ENCODE measurements around the gene PRPSAP2.

The PRPSAP2 gene

DNA sequence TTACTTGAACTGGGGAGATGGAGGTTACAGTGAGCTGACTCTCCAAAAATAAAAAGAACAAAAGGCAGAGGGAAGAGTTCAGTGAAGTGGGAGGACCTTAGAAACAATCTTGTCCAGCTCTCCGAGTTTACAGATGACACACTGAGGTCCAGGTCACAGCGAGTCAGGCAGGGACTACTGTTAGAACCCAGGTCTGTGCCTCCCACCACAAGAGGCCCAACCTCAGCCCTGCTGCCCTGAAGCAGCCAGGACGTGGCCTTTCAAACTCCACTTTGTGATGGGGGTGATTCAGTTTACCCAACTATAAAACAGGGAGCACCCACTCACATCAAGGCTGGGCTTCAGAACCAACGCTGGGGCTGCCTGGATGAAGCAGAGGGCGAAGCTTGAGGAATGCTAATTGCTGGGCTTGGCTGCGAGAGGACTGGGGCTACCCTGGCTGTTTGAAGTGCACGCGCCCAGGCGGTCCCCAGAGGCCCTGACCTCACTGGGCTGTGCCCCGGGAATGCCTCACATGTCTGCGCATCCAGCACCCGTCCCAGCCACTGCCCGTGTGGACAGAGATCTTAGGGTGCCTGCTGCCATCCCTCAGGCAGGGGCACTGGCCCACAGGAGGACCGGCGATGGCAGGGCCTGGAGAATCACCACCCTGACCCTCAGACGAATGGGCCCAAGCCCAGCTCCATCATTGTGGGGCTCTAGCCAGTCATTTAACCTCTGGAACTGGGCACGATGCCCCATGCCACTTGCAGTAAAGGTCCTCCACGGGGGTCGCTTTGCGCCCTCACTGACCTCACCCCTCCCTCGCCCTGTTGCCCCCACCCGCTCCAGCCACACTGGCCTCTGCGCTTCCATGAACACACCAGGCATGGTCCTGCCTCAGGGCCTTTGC is 105.4 kb downstream of the PRPSAP2 start:
- no peak for DNase-seq

GRCh38 chr17:18964018-18964351 is 106.1 kb downstream of the PRPSAP2 start:
- no peak for DNase-seq

GRCh38 chr17:18964550-18964949 is 106.6 kb downstream of the PRPSAP2 start:
- DNase-seq, result no peak

DNA sequence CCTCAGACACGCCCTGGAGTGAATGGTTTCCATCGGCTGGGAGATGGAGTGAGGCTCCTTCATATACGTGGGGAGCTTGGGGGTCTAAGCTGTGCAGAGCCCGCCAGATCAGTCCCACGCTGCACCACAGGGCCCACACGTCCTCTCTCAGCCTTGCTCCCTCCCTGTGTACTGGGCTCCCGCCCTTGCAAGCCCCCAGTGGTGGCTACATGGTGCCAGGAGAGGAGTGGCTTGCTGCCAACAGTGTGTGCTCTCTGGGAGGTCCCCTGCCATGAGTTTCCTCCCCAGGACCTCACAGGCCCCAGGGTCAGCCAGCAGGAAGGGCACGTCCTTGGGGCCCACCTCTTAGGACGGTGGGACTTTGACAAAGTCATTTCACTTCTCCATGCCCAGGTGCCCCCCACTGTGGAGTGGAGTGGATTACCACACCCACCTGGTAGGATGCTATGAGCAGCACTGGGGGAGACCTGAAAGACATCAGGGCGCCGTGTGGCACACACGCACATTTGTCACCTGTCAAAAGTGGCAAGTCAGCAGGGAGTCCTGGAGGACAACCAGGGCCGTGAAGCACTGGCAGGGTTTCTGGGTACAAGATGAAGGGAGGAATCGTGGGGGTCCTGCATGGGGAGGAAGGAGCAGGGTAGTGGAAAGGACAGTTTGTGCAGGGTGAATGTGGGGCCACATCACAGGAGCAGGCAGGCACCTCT is 107.8 kb downstream of the PRPSAP2 start:
- DNase-seq, result peak in 1 of 2 experiments; percentile 1

GRCh38 chr17:18966831-18967624 is 109.1 kb downstream of the PRPSAP2 start:
- DNase-seq, result peak; percentile 0 to 8

DNA sequence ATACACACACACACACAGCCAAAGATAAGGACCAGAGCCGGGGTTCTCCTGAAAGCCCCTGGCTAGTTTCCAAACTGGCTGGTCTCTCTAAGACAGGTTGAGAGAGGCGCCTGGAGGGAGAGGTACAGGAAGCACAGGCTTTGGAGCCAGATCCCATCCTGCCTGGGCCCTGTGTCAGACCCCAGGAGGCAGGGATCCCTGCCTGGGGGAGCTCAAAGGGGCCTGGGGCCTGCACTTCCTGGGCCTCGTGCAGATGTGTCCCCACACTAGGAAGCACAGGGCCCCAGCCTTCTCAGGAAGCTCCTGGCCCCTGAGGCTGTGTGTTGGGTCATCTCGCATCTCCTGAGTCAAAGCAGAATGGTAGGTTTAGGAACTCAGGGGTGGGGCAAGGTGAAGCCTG is 110.0 kb downstream of the PRPSAP2 start:
- DNase-seq, result peak in 1 of 2 experiments; percentile 0

DNA sequence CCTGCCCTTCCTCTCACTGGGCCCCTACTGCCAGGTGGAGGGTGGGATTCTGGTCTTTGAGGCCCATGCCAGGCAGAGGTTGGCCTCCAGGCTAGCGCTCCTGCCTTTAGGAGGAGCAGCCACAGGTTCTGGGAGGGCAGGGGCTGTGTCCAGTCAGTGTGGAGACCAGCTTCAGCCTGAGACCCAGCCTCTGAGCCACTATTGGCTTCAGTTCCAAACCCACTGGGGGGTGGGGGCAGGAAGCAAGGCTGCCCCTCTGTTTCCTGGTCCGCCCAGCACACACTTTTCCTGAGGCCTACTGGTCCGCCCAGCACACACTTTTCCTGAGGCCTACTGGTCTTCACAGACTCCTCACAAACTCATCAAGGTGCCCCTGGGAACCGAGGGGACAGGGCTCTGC is 110.4 kb downstream of the PRPSAP2 start:
- no peak for DNase-seq

DNA sequence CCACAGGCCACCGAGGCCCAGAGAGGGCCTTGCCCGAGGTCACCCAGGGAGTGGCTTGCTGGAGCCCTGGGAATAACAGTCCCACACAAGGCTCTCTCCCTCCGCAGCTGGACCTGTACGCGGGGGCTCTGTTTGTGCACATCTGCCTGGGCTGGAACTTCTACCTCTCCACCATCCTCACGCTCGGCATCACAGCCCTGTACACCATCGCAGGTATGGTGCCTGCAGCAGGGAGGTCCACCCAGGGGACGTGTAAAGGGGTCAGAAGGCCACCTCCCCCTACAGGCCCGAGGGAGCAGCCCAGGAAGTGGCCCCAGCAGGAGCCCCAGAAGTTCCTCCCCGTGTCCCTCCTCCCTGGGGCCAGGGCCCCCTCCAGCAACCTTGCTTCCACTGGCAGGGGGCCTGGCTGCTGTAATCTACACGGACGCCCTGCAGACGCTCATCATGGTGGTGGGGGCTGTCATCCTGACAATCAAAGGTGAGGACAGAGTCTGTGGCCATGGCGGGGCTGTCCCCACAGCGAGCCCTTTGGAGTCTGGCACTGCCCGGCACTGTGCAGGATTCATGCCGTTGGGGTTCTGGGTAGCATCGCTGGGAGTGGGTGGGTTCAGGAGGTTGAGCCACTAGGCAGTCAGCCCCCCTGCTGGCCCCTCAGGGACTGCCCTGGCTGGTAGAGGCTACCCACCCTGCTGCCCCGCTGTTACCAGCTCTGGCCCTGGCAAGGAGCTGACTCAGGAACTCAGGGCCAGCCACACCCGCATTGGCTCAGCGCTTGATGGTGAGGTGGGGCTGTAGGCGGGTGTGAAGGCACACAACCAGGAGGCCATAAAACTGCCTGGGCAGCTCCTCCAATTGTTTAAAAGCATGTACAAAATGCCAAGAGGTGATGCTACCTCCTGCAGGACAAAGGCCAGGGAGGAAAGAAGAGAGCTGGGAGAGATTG is 111.3 kb downstream of the PRPSAP2 start:
- no peak for DNase-seq

DNA sequence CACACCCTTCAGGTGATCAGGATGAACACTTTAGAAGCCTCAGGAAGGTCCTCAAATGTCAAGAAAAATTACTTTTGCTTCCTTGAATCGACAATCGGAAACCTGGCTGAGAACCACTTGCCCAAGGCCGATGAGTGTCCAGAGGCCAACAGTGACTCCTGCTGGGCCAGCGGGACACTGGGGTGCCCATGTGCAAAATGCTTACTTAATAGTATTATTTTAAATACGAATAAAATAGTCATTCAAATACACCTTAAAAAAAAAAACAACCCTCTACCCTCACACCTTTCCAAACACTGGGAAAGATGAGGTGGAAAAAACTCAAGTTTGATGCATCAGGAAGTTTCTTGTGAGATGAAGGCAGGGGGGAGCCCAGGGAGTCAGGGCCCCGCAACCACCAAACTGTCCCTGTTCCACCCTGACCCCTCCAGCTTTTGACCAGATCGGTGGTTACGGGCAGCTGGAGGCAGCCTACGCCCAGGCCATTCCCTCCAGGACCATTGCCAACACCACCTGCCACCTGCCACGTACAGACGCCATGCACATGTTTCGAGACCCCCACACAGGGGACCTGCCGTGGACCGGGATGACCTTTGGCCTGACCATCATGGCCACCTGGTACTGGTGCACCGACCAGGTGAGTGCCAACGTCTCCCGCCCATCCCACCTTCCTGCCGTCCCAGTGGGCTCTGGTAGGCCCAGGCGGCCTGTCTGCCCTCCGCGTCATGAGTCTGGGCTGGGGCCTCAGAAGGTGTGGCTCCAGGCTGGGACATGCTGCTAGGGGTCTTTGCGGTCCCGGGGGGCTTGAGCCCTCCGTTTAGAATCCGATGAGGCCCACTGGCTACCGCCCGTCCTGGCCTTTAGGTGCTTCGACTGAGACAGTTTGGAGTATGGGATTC is 112.9 kb downstream of the PRPSAP2 start:
- no peak for DNase-seq

DNA sequence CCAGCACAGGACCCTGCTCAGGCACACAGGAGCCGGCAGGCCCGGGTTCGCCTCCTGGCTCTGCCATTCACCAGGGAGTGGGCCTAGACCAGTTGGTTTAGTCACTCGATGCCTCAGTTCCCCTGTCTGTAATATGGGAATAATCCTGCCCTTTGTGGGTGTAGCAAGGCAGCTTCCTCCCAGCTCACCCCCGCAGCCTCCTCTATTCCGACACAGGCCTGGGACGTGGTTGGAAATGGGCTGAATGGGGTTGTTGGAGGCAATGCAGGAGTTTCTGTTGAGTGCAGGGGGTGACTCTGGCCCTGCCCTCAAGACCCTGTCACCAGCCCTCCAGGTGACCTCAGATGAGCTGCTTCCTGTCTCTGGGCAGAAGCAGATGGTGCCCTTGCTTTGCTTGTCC is 113.9 kb downstream of the PRPSAP2 start:
- no peak for DNase-seq

- no peak for DNase-seq
These were observed 116.6 kb downstream of the PRPSAP2 start for GRCh38 chr17:18974407-18975149.

- DNase-seq, result no peak
These were observed 117.7 kb downstream of the PRPSAP2 start for GRCh38 chr17:18975597-18975996.

- no peak for DNase-seq
These were observed 118.3 kb downstream of the PRPSAP2 start for GRCh38 chr17:18976201-18976600.

- no peak for DNase-seq
These were observed 119.1 kb downstream of the PRPSAP2 start for GRCh38 chr17:18977021-18977420.

- DNase-seq, result no peak
These were observed 119.7 kb downstream of the PRPSAP2 start for GRCh38 chr17:18977646-18978045.

DNA sequence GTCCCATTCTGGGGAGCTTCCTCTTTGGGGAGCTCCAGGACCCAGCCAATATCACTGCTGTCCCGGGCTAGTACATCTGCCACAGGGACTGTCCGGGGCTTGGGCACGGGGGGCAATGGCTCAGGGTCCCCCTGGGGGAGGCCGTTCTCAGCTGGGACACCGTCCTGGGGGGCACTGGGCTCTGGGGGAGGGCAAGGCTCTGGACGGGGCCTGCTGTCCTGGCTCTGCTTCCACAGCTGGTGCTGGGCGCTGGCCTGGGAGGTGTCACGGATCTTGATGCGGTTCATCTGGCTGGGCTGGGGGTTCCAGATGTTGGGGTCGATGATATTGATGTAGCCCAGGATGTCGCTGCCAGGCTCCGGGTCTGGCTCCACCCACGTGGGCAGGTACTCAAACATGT is 120.1 kb downstream of the PRPSAP2 start:
- DNase-seq, result no peak

DNA sequence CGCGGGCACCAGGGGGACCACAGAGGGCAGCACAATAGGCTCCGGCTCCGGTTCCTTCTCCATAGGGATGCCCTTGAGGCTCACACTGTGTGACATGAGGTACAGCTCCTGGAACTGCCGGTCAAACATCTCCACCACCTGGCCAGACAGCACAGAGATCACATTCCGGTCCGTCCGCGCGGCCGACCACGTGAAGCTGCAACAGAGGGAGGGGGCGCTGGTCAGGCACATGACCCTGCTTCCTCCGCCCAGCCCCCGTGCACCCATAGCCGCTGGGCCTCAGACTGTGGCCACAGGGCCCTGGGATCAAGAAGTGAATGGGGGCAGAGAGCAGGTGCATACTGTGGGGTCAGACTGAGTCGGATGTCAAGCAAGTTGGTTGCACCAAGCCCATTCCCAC is 120.7 kb downstream of the PRPSAP2 start:
- DNase-seq, result no peak
